ENCODE measurements around the gene KRT36. TPM values are rescaled to one million over a fixed set of nuclear protein-coding genes. Genes with fewer than 3 reads are reported as not detected.

KRT36 gene
- total RNA-seq, 1 experiment from 2014 or later = 0.07 TPM

GRCh38 chr17:41521574-41522261, 32.0 kb upstream of the KRT36 start:
- DNase-seq (ENCODE audit: low read depth) = peak; percentile 95

GRCh38 chr17:41520821-41521521, 31.3 kb upstream of the KRT36 start:
- DNase-seq (ENCODE audit: low read depth) = peak; percentile 84

- peak; percentile 73 for DNase-seq (ENCODE audit: low read depth)
These were observed 30.0 kb upstream of the KRT36 start for GRCh38 chr17:41519501-41520224.

- peak; percentile 89 for DNase-seq (ENCODE audit: low read depth)
These were observed 29.2 kb upstream of the KRT36 start, which contains the start of gene KRT15 for GRCh38 chr17:41518789-41519449. Gene KRT15 (minus strand): TSS chr17:41518890. CDS start chr17:41518827, 63 bp downstream.

- DNase-seq (ENCODE audit: low read depth) = no peak
These were observed 28.3 kb upstream of the KRT36 start for GRCh38 chr17:41518031-41518430.

GRCh38 chr17:41516830-41517283, 27.1 kb upstream of the KRT36 start:
- DNase-seq (ENCODE audit: low read depth) = no peak

GRCh38 chr17:41516147-41516829, 26.6 kb upstream of the KRT36 start:
- DNase-seq (ENCODE audit: low read depth) = no peak

GRCh38 chr17:41513168-41513547, 23.4 kb upstream of the KRT36 start:
- no peak for DNase-seq (ENCODE audit: low read depth)

GRCh38 chr17:41512546-41513167, 22.9 kb upstream of the KRT36 start:
- DNase-seq (ENCODE audit: low read depth) = no peak

- DNase-seq (ENCODE audit: low read depth) = no peak
These were observed 22.0 kb upstream of the KRT36 start for GRCh38 chr17:41511716-41512115.

- no peak for DNase-seq (ENCODE audit: low read depth)
These were observed 21.4 kb upstream of the KRT36 start for GRCh38 chr17:41511116-41511515.

- DNase-seq (ENCODE audit: low read depth) = no peak
These were observed 20.7 kb upstream of the KRT36 start for GRCh38 chr17:41510251-41511065.

- peak; percentile 74 for DNase-seq (ENCODE audit: low read depth)
These were observed 17.7 kb upstream of the KRT36 start for GRCh38 chr17:41507315-41507880.

- no peak for DNase-seq (ENCODE audit: low read depth)
These were observed 16.4 kb upstream of the KRT36 start for GRCh38 chr17:41505809-41506767.

- DNase-seq (ENCODE audit: low read depth) = no peak
These were observed 15.5 kb upstream of the KRT36 start, which contains the start of gene KRT13 for GRCh38 chr17:41505007-41505808. Gene KRT13 (minus strand): TSS chr17:41505612. CDS start chr17:41505550, 62 bp downstream.

GRCh38 chr17:41504246-41504977, 14.7 kb upstream of the KRT36 start:
- peak; percentile 38 for DNase-seq (ENCODE audit: low read depth)

GRCh38 chr17:41503202-41503601, 13.5 kb upstream of the KRT36 start:
- no peak for DNase-seq (ENCODE audit: low read depth)

Data from M059J (cell line).